GM03348 (cell line): Measurements from ENCODE around the gene HDAC10.
A peak's percentile ranks its signal among the peaks of the same experiment; 100 is the strongest.

ENCODE experiments used
- DNase-seq: peaks from one replicate; pipeline ENCODE4 v3.0.0; 2012; ENCODE audit warnings: low spot score

The HDAC10 gene

GRCh38 chr22:50255607-50256006, 4.5 kb upstream of the HDAC10 start:
- no peak for DNase-seq

- DNase-seq = no peak
These were observed 4.0 kb upstream of the HDAC10 start for GRCh38 chr22:50255099-50255498.

DNA sequence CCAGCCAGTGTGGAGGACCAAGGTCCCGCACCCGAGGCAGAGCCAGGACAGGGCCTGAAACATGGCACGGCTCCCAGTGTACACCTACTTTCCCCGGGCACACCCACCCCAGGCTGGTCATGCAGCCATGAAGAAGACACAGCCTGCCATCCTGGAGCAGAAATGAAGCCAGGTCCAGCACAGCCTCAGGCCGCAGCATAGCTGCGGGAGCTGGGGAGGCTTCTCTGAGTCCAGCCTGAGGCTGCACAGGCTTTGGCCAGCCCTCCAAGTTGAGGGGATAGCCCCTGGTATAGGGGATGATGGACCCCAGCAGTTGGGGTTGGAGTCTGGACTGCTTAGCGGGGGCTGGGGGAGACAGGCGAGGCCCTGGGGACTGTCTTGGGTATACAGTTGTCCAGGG, 2.9 kb upstream of the HDAC10 start:
- no peak for DNase-seq

- no peak for DNase-seq
These were observed 2.2 kb upstream of the HDAC10 start for GRCh38 chr22:50253046-50253915.

- DNase-seq = peak; percentile 82
These were observed 1.3 kb upstream of the HDAC10 start for GRCh38 chr22:50252082-50253045.

GRCh38 chr22:50251477-50252081, 514 bp upstream of the HDAC10 start:
- no peak for DNase-seq

GRCh38 chr22:50250249-50250554, 863 bp downstream of the HDAC10 start:
- no peak for DNase-seq

DNA sequence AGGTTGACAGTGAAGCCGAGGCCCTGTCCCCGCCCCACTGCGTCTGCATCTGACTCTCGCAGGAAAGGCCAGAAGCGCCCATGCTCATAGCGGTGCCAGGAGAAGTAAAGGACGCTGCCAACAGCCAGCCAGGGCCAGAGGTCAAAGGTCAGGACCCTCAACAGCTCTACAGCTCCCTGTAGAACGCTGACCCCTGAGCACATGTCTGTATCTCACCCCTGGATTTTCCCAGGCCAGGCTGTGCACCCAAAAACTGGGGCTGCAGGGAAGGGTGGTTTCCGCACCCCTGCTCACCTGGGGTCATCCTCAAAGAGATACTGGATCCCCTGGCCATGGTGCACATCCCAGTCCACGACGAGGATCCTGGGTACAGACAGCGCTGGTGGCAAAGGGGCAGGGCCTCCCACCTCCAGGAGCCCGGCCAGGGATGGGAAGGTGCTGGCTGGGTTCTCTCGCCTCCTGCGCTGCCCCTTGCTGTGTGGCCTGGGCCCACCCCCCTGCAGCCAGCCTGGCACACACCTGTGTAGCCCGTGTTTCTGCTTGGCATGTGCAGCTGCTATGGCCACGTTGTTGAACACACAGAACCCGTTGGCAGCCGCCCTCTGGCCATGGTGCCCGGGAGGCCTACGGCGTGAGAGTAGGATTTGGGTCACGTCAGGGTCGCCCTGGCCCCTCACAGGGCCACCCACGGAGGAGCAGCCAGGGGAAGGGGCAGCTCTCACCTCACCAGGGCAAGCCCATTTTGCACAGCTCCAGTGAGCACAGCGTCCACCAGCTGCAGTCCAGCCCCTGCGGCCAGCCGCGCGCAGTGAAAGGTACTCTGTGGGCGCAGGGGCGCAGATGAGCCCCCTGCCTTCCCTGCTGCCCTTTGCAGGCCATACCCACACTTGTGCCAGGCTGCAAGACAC, 1.5 kb downstream of the HDAC10 start:
- no peak for DNase-seq

- DNase-seq = no peak
These were observed 2.6 kb downstream of the HDAC10 start for GRCh38 chr22:50248196-50249081.

- DNase-seq = no peak
These were observed 3.3 kb downstream of the HDAC10 start for GRCh38 chr22:50247748-50248147.

GRCh38 chr22:50246242-50247175, 4.6 kb downstream of the HDAC10 start:
- DNase-seq = no peak

DNA sequence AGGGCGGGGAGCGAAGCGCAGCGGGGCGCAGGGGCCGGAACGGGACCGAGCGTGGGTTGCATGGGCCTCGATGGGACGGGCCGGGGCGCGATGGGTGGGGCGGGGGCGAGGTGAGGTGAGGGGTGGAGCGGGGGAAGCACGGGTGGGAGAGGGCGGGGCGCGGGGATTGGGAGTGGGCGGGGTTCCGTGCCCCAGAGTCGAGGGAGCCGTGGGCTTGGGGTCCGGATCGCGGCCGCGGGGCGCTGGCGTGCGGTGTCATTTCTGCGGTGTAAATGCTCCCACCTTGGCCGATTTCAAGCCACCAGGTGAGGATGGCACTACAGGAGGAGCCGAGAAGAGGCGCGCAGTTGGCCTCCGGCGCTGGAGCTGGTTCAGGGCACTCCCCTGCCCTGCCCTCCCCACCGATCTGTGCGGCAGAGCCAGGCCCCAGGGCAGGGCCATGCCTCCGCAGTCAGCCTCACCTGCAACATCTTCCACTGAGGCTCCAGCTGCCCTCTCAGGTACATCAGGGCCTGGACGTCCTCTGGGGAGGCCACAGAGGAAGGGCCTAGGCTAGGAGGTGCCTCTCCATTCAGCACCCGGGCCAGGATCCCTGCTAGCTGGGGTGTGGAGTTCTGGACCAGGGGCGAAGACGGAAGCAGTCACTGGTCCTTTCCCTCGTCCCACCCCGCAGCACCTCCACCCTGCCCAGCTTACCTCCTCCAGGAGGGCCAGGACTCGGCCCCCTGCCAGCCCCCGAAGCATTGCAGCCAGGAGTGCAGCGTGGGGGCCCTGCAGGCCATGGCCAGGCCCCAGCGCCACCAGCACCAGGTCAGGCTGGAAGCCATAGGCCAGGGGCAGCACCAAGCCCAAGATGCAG, 5.6 kb downstream of the HDAC10 start:
- no peak for DNase-seq

- DNase-seq = peak; percentile 96
These were observed 6.4 kb downstream of the HDAC10 start, which contains the start of gene TUBGCP6 for GRCh38 chr22:50244420-50245213. Gene TUBGCP6, minus strand, starts transcription at chr22:50245023. Its CDS starts 564 bp downstream, at chr22:50244459.

GRCh38 chr22:50243685-50244419, 7.2 kb downstream of the HDAC10 start:
- DNase-seq = no peak

- DNase-seq = no peak
These were observed 8.6 kb downstream of the HDAC10 start for GRCh38 chr22:50242406-50242949.

DNA sequence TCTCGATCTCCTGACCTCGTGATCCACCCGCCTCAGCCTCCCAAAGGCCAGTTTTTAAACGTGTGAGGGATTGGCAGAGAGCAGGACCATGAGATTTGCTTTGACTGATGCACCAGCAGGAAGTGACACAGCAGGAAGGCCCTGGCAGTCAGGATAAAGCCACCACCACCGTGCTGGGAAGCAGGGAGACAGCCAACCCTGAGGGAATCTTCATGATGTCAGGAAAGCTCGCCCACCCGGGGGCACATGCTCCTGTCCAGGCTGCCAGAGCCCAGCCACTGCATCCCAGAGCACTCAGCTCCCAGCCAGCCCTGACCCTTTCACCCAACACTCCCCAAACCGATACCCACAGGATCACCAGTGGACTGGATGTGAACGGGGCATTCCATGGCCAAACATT, 12.3 kb downstream of the HDAC10 start:
- DNase-seq = no peak
